OCI-LY7 (cell line): ENCODE measurements around the gene ZNF358. TPM values are rescaled to one million over a fixed set of nuclear protein-coding genes. Genes with fewer than 3 reads are reported as not detected.

Experiments
- BruUV-seq: library from RNA; stranded (reverse); fragments of 400-500 nt; replicated peaks from 2 replicates; lab custom pipeline; 2021; lab: Mats Ljungman, UMichigan
- CTCF ChIA-PET: fragments of 300-600 bp; sonication (Branson Sonifier 250); formaldehyde crosslinking; loops from one replicate; lab custom pipeline; 2022; ENCODE audit warnings: antibody characterized with exemption; ENCODE audit not compliant: unreplicated experiment; lab: Charles Lee
- POLR2A ChIA-PET: fragments of 300-600 bp; sonication (Branson Sonifier 250); formaldehyde crosslinking; loops from one replicate; lab custom pipeline; 2022; ENCODE audit warnings: antibody characterized with exemption; lab: Charles Lee
- DNase-seq: peaks from one replicate; pipeline ENCODE4 v3.0.0-alpha.2; 2015; ENCODE audit warnings: low spot score
- H2AFZ ChIP-seq: fragments of 200-600 bp; sonication (generic), shearing (Covaris generic); 2 replicates; pipeline ENCODE4 v1.6.1; 2014; ENCODE audit warnings: mild to moderate bottlenecking, antibody characterized with exemption, low read length, moderate library complexity
- H3K27ac ChIP-seq: fragments of 200-600 bp; sonication (generic); 2 replicates; pipeline ENCODE4 v1.5.1; 2014; ENCODE audit warnings: mixed run types, low read depth, mild to moderate bottlenecking, moderate library complexity, low read length, inconsistent platforms; ENCODE audit not compliant: poor library complexity, severe bottlenecking
- H3K36me3 ChIP-seq: fragments of 200-600 bp; sonication (generic); 2 replicates; pipeline ENCODE4 v1.6.1; 2014; ENCODE audit warnings: mild to moderate bottlenecking, antibody characterized with exemption, low read length, moderate library complexity, mixed read lengths; ENCODE audit not compliant: insufficient read depth
- H3K4me1 ChIP-seq: fragments of 200-600 bp; sonication (generic); 2 replicates; pipeline ENCODE4 v1.5.1; 2014; ENCODE audit warnings: mild to moderate bottlenecking, low read length; ENCODE audit not compliant: insufficient read depth, poor library complexity, severe bottlenecking
- H3K4me2 ChIP-seq: fragments of 200-600 bp; sonication (generic); 2 replicates; pipeline ENCODE4 v1.6.1; 2014; ENCODE audit warnings: mild to moderate bottlenecking, low read length
- H3K4me3 ChIP-seq: fragments of 200-600 bp; sonication (generic); 2 replicates; pipeline ENCODE4 v1.5.1; 2014; ENCODE audit warnings: mild to moderate bottlenecking, low read depth, low read length; ENCODE audit not compliant: poor library complexity, severe bottlenecking
- H3K79me2 ChIP-seq: fragments of 200-600 bp; sonication (generic); 2 replicates; pipeline ENCODE4 v1.6.1; 2016; ENCODE audit warnings: low read depth, mild to moderate bottlenecking, low read length, moderate library complexity, mixed read lengths; ENCODE audit not compliant: insufficient read depth
- H3K9me2 ChIP-seq: fragments of 200-600 bp; sonication (generic); 2 replicates; pipeline ENCODE4 v1.6.1; 2016; ENCODE audit warnings: mild to moderate bottlenecking, low read length, mixed read lengths; ENCODE audit not compliant: insufficient read depth
- H3K9me3 ChIP-seq: fragments of 200-600 bp; sonication (generic); 2 replicates; pipeline ENCODE4 v1.6.1; 2014; ENCODE audit warnings: mild to moderate bottlenecking, mixed run types, low read length, mixed read lengths
- H4K20me1 ChIP-seq: fragments of 200-600 bp; sonication (generic); 2 replicates; pipeline ENCODE4 v1.6.1; 2014; ENCODE audit warnings: mild to moderate bottlenecking, antibody characterized with exemption, low read length, moderate library complexity, mixed read lengths; ENCODE audit not compliant: insufficient read depth
- EZH2phosphoT487 ChIP-seq: fragments of 200-600 bp; sonication (generic); IDR thresholded peaks from 2 replicates; pipeline ENCODE4 v1.6.1; 2018; ENCODE audit warnings: low read depth, borderline replicate concordance, mild to moderate bottlenecking, mixed run types, antibody characterized with exemption, low read length, moderate library complexity, mixed read lengths
- intact Hi-C: fragments of 100-400 bp; cut with micrococcal nuclease; formaldehyde crosslinking; loops from one replicate; pipeline ENCODE4 v1.10.0; 2022; ENCODE audit not compliant: unreplicated experiment
- total RNA-seq, 2 experiments: library from RNA; depleted of rRNA in 1 of 2; stranded (reverse); fragments of >200 nt in 1 of 2; shearing (Covaris generic) in 1 of 2; gene quantifications; 2 replicates each; pipeline ENCODE4 v1.2.3, GENCODE V29; 2014 to 2022
- TF ChIP-seq, protein P1 (sequence below): fragments of 200-600 bp; sonication (generic); conservative IDR thresholded peaks from 2 replicates; pipeline ENCODE4 v1.5.1; 2014; ENCODE audit warnings: mild to moderate bottlenecking, antibody characterized with exemption, low read length, moderate library complexity, mixed read lengths

Gene ZNF358
- total RNA-seq, 2 experiments from 2014 or later, result not detected

DNA sequence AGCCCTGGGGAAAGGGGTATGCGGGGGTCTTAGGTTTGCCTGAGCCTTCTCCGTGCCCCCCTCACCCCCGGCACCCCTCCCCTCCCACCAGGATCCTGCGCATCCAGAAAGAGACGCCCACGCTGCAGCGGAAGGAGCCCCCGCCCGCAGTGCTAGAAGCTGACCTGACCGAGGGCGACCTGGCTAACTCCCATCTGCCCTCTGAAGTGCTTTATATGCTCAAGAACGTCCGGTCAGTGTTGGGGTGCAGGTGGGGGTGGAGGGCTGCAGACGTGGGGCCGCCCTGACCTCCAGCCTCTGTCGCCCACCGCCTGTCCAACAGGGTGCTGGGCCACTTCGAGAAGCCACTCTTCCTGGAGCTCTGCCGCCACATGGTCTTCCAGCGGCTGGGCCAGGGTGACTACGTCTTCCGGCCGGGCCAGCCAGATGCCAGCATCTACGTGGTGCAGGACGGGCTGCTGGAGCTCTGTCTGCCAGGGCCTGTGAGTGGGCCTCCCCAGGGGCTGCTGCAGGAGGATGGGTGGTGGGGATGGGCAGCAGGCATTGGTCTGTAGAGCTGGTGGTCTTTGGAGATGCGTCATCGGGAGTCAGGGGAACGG is 24.0 kb downstream of the ZNF358 start:
- no TSS peak for BruUV-seq
- H2AFZ ChIP-seq, result no peak overlapping the region
- no peaks in the 10 kb centered on the region for H4K20me1 ChIP-seq
- H3K79me2 ChIP-seq, result no peaks in the 10 kb centered on the region
- no peak overlapping the region for H3K4me2 ChIP-seq
- no peak for DNase-seq
- no peak for TF ChIP-seq EZH2phosphoT487
- TF ChIP-seq, protein P1, sequence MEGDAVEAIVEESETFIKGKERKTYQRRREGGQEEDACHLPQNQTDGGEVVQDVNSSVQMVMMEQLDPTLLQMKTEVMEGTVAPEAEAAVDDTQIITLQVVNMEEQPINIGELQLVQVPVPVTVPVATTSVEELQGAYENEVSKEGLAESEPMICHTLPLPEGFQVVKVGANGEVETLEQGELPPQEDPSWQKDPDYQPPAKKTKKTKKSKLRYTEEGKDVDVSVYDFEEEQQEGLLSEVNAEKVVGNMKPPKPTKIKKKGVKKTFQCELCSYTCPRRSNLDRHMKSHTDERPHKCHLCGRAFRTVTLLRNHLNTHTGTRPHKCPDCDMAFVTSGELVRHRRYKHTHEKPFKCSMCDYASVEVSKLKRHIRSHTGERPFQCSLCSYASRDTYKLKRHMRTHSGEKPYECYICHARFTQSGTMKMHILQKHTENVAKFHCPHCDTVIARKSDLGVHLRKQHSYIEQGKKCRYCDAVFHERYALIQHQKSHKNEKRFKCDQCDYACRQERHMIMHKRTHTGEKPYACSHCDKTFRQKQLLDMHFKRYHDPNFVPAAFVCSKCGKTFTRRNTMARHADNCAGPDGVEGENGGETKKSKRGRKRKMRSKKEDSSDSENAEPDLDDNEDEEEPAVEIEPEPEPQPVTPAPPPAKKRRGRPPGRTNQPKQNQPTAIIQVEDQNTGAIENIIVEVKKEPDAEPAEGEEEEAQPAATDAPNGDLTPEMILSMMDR, result no peak
- peaks cover 8% of the 10 kb centered on the region for H3K4me1 ChIP-seq
- no peak overlapping the region for H3K4me3 ChIP-seq
- H3K9me3 ChIP-seq, result no peaks in the 10 kb centered on the region
- intact Hi-C loops, result loop anchor here (10.0 kb wide), 1 partner anchor 195 kb away; the partner anchor contains the start of gene ARHGEF18
- H3K9me2 ChIP-seq, result no peaks in the 10 kb centered on the region
- H3K27ac ChIP-seq, result no peak overlapping the region
- H3K36me3 ChIP-seq, result peaks cover 32% of the 10 kb centered on the region
- CTCF ChIA-PET, result no interaction called here
- POLR2A ChIA-PET, result no interaction called here

DNA sequence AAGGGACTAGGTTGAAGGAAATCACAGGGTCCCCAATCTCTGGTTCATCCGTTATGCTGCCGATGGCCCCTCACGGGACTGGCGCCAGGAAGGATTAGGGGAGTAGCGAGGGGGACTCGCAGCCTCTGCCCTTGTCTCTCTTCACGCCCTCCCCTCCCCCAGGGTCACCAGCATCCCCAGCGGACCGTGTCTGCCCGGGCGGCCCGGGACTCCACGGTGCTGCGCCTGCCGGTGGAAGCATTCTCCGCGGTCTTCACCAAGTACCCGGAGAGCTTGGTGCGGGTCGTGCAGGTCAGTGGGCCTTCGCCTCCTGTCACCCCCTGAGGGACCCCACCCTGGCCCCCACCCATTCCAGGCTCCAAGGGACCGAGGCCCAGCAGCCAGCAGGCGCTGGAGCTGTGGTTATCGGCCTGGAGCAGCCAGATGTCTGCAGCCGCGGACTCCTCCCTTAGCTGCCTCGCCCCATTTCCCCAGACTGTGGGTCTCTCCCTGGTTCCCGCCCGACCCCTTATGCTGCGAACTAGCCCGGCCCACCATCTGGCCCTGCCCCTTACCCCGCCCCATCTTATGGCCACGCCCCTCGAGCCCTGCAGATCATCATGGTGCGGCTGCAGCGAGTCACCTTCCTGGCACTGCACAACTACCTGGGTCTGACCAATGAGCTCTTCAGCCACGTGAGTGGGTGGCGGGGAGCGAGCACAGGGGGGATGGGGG is 25.0 kb downstream of the ZNF358 start:
- no peaks in the 10 kb centered on the region for H4K20me1 ChIP-seq
- BruUV-seq, result no TSS peak
- ChIA-PET CTCF (interaction anchor here (0.6 kb wide), 1 partner anchor 65 kb away, joined by 7 read pairs; no protein-coding TSS in a partner anchor), POLR2A (no interaction called here)
- H3K27ac ChIP-seq, result no peak overlapping the region
- peaks cover 12% of the 10 kb centered on the region for H3K4me1 ChIP-seq
- H3K79me2 ChIP-seq, result no peaks in the 10 kb centered on the region
- no peaks in the 10 kb centered on the region for H3K9me2 ChIP-seq
- no peak for TF ChIP-seq EZH2phosphoT487
- TF ChIP-seq, protein P1, result no peak
- H3K36me3 ChIP-seq, result peaks cover 32% of the 10 kb centered on the region
- intact Hi-C loops, result no loop called here
- no peak overlapping the region for H3K4me2 ChIP-seq
- no peak overlapping the region for H3K4me3 ChIP-seq
- DNase-seq, result no peak
- no peaks in the 10 kb centered on the region for H3K9me3 ChIP-seq
- no peak overlapping the region for H2AFZ ChIP-seq

DNA sequence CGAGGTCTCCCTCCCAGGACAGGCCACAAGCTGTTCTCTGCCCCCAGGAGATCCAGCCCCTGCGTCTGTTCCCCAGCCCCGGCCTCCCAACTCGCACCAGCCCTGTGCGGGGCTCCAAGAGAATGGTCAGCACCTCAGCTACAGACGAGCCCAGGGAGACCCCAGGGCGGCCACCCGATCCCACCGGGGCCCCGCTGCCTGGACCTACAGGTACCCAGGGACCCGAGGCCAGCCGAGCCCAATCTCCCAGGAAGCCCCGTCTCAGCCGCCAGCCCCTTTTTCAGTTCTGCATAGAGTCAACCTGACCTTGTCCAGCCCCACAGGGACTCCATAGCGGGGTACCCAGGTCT is 25.5 kb downstream of the ZNF358 start:
- Histone ChIP-seq H3K27ac (no peak overlapping the region), H2AFZ (no peak overlapping the region), H4K20me1 (no peaks in the 10 kb centered on the region), H3K36me3 (peaks cover 32% of the 10 kb centered on the region), H3K4me3 (no peak overlapping the region), H3K9me2 (no peaks in the 10 kb centered on the region), H3K4me2 (no peak overlapping the region), H3K79me2 (no peaks in the 10 kb centered on the region), H3K4me1 (peaks cover 10% of the 10 kb centered on the region), H3K9me3 (no peaks in the 10 kb centered on the region)
- no TSS peak for BruUV-seq
- no peak for TF ChIP-seq EZH2phosphoT487
- TF ChIP-seq, protein P1, result no peak
- intact Hi-C loops, result no loop called here
- no peak for DNase-seq
- ChIA-PET POLR2A (no interaction called here), CTCF (interaction anchor here (0.6 kb wide), 1 partner anchor 64 kb away, joined by 7 read pairs; no protein-coding TSS in a partner anchor)
